HG02884 (cell line): ENCODE measurements around the gene OSM.

ENCODE experiments used
- ATAC-seq: cut with Tn5 transposase; IDR thresholded peaks from one replicate; pipeline ENCODE4 v1.9.1; 2021; ENCODE audit warnings: mild to moderate bottlenecking, moderate library complexity; ENCODE audit not compliant: unreplicated experiment

OSM gene

GRCh38 chr22:30285846-30286200, 19.2 kb upstream of the OSM start:
- no peak for ATAC-seq

GRCh38 chr22:30285176-30285845, 18.7 kb upstream of the OSM start:
- ATAC-seq = no peak

GRCh38 chr22:30284666-30285065, 18.0 kb upstream of the OSM start:
- no peak for ATAC-seq

- no peak for ATAC-seq
Measured at GRCh38 chr22:30284172-30284571, 17.5 kb upstream of the OSM start.

- no peak for ATAC-seq
Measured at GRCh38 chr22:30283342-30283741, 16.7 kb upstream of the OSM start.

- no peak for ATAC-seq
Measured at GRCh38 chr22:30282616-30283046, 16.0 kb upstream of the OSM start.

GRCh38 chr22:30280505-30280904, 13.9 kb upstream of the OSM start:
- no peak for ATAC-seq

- no peak for ATAC-seq
Measured at GRCh38 chr22:30279932-30280331, 13.3 kb upstream of the OSM start.

- ATAC-seq = no peak
Measured at GRCh38 chr22:30279046-30279788, 12.6 kb upstream of the OSM start.

- ATAC-seq = no peak
Measured at GRCh38 chr22:30277547-30278344, 11.1 kb upstream of the OSM start.

GRCh38 chr22:30276039-30276438, 9.4 kb upstream of the OSM start:
- ATAC-seq = no peak

DNA sequence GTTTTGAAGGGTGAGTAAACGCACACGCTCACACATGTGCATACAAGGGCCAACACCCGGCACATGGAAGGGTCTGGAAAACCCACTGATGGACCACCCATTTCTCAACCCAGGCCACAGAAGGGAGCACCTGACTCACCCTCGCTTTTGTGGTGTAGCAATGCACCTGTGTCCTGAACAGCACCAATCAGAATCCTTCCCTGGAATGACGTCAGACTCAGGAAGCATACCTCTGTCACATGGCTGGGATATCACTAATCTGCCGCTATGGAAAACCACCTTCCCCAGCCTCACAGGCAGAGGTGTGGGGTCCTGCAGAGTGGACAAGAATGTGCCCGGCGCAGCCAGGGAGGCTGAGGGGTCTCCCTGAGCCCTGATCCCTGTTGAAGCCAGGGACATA, 9.0 kb upstream of the OSM start:
- ATAC-seq = no peak

DNA sequence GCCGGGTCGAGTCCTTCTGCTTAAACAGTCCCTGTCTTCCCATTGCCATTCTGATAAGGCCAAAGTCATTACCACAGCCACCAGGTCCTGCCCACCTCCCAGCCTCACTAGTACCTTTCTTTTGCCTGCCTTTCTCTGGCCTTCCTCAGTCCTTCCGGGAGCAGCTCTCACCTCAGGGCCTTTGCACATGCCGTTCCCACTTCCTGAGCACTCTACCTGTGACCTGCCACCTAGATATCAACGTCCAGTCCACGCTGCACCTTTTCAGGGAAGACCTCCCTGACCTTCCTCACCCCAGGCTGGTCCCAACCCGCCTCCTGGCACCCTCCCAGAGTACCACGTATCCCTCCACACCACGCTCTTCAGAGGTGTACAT, 7.8 kb upstream of the OSM start:
- ATAC-seq = no peak

DNA sequence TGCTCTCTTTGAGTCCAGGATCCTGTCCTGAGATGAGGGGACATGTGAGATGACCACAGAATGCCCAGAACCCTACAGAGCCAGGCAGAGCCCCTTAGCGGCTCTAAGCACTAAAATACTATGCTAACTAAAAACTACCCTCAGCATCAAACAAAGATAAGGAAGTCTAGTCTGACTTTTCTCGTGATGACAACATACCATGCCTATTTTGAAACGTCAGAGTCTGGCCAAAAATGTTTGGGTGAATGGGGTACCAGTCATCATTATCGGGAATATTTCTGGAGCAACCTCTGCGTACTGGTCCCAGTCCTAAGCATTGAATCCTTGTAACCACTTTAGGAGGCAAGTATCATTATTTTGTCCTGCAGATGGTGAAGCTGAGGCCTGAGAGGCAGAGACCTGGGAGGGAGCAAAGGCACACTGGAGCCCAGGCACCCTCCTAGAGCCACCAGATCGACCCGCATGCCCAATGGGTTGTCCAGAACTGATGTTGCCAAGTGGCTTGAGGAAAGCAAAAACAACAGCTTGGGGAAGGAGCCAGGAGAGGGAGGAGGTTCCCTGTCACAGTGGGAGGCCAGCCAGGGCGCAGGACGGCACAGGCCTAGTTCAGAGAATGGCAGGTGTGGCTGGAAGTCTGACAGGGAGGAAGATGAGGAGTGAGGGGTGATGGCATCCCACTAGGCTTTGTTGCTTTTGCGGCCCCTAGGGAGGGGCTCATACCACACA, 7.2 kb upstream of the OSM start:
- no peak for ATAC-seq

DNA sequence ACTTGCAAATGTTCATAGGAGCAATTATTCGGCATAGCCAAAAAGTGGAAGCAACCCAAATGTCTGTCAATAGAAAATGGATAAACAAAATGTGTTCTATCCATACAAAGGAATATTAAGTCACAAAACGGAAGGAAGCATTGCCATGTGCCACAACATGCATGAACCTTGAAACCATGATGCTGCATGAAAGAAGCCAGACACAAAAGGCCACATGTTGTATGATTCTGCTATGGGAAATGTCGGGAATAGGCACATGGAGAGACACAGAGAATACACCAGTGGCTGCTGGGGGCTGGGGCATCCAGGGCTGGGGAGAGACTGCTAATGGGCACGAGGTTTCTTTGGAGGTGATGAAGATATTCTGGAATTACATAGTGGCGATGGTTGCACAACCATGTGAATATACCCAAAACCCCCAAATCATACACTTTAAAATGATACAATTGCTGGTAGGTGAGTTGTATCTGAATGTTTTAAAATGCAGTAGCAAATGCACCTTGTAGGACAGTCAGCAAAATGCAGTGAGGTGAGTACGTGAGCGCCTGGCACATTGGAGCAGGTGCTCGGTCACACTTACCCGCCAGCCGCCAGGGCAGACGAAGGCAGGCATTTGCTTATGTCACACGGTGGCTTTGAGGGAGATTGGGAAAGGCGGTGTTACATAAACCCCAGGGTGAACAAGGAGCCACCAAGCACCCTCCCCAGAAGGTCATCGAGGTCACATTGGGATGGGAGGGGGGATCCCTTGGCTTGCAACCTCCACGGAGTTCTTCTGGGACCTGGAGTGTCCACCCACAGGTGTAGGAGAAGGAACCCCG, 6.3 kb upstream of the OSM start:
- no peak for ATAC-seq

DNA sequence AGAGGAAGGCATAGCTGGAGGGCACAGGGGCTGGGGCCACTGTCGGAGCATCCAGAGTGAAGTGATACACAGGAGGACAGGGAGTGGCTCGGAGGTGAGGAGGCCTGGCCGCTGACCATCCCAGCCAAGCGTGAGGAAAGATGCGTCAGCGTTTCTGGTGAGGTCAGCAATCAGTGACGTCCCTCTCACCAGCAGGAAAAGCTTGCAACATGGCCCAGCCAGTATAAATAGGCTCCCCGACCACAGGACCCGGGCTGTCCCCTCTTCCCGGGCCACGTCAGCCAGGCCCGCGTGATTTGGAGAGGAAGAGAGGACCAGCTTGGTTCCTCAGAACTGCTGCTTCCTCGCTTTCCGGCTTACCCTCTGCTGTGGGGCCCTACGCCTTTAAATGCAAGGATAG, 4.2 kb upstream of the OSM start:
- no peak for ATAC-seq

- ATAC-seq = no peak
Measured at GRCh38 chr22:30268331-30268730, 1.7 kb upstream of the OSM start.

- no peak for ATAC-seq
Measured at GRCh38 chr22:30267382-30268302, 991 bp upstream of the OSM start.

DNA sequence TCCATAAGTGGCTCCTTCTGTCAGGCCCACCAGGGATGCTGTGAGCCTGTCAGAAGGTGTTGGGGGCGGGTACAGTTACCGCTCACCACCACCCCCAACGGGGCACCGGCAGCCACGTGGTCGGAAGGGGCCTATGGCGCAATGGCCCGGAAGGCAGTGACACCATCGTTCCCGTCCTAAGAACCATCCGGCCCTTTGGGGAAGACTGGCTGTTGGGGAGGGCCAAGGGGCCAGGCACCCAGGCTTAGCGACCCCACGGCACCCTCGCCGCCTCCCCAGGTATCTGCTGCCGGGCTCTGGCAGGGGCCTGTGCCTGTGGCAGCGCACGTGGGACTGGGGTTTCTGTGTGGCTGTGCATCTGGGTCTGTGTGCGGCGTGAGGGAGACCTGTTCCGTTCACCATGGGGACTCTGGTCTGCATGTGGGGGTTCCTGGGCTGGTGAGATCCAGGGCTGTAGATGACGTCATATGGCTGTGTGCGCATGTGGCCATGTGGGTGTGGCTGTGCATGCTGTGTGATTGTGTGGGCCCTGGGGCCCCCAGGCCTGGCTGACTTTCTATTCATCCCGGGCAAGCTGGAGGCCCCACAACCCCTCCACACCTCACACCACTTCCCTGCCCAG, 717 bp downstream of the OSM start:
- no peak for ATAC-seq
